Uterus (tissue), 4 donors: ENCODE data around the gene CYP51A1. TPM values are rescaled to one million over a fixed set of nuclear protein-coding genes. Genes with fewer than 3 reads are reported as not detected.
"Not testable (repeated sequence)": the region's sequence is repeated elsewhere in the genome, so short reads cannot be mapped to it uniquely, and the experiment has no call there.

Experiments used
- DNase-seq, 2 donors: peaks; one replicate each; pipeline ENCODE4 v3.0.0-alpha.2; 2019 to 2020
- H3K27ac ChIP-seq, 2 donors: fragments of 200-600 bp; sonication (generic); 1 replicate in 1 of 2; 2 replicates in 1 of 2; pipeline ENCODE4 v1.5.1; 2016 to 2018
- H3K27me3 ChIP-seq, 2 donors: fragments of 200-600 bp; sonication (generic); one replicate each; pipeline ENCODE4 v1.5.1; 2018 to 2019; ENCODE audit warnings: control low read depth in 1 of 2
- H3K36me3 ChIP-seq, 2 donors: fragments of 200-600 bp; sonication (generic); one replicate each; pipeline ENCODE4 v1.5.1; 2019; ENCODE audit warnings: control low read depth in 1 of 2
- H3K4me1 ChIP-seq, 2 donors: fragments of 200-600 bp; sonication (generic); one replicate each; pipeline ENCODE4 v1.5.1; 2018 to 2019; ENCODE audit warnings: control low read depth in 1 of 2
- H3K4me3 ChIP-seq, 2 donors: fragments of 200-600 bp; sonication (generic); 1 replicate in 1 of 2; 2 replicates in 1 of 2; pipeline ENCODE4 v1.5.1; 2018 to 2019; ENCODE audit warnings: mild to moderate bottlenecking in 1 of 2
- H3K9me3 ChIP-seq, 2 donors: fragments of 200-600 bp; sonication (generic); one replicate each; pipeline ENCODE4 v1.5.1; 2019; ENCODE audit warnings: control low read depth in 1 of 2
- CTCF ChIP-seq, 4 experiments: fragments of 200-600 bp in 2 of 4; fragments of 450-650 bp in 2 of 4; sonication (generic) in 2 of 4; IDR thresholded peaks; one replicate each; pipeline ENCODE4 v1.5.1; 2016 to 2019; ENCODE audit warnings: antibody characterized with exemption in 4 of 4, mild to moderate bottlenecking in 2 of 4, moderate library complexity in 1 of 4
- POLR2A ChIP-seq, 2 donors: fragments of 450-650 bp; IDR thresholded peaks; one replicate each; pipeline ENCODE4 v1.6.1; 2016; ENCODE audit warnings: antibody characterized with exemption in 2 of 2, mild to moderate bottlenecking in 1 of 2, moderate library complexity in 1 of 2
- intact Hi-C: fragments of 100-400 bp; cut with DNase I; formaldehyde crosslinking; loops from one replicate; pipeline ENCODE4 v1.15.1; 2023; ENCODE audit warnings: low total_unique reads
- total RNA-seq, 4 donors: library from RNA; depleted of rRNA in 3 of 4; stranded (reverse); fragments of >200 nt in 3 of 4; gene quantifications; one replicate each; pipeline versions ENCODE4 v1.1.0 to v1.2.4, GENCODE V29; 2014 to 2023
- donor health status: DM: yes; HTN: yes; CAD: no.

CYP51A1 gene
- total RNA-seq, 4 donors from 2014 or later = 7.2 to 121 (median 38.3) TPM

GRCh38 chr7:92100534-92100933 is 33.7 kb downstream of the CYP51A1 start:
- no peak for DNase-seq
- intact Hi-C loops = no loop called here
- no peak overlapping the region for H3K4me3 ChIP-seq
- no peak overlapping the region for H3K27ac ChIP-seq
- H3K4me1 ChIP-seq = no peaks in the 10 kb centered on the region
- no peaks in the 10 kb centered on the region for H3K9me3 ChIP-seq
- no peak for TF ChIP-seq CTCF (IDR thresholded peaks at IDR 0.05)
- TF ChIP-seq POLR2A (IDR thresholded peaks at IDR 0.05) = no peak
- H3K36me3 ChIP-seq = no peaks in the 10 kb centered on the region
- no peaks in the 10 kb centered on the region for H3K27me3 ChIP-seq

GRCh38 chr7:92095380-92095779 is 38.9 kb downstream of the CYP51A1 start:
- intact Hi-C loops = no loop called here
- TF ChIP-seq CTCF (IDR thresholded peaks at IDR 0.05) = no peak
- no peak overlapping the region for H3K4me3 ChIP-seq
- no peaks in the 10 kb centered on the region for H3K27me3 ChIP-seq
- no peak overlapping the region for H3K27ac ChIP-seq
- no peaks in the 10 kb centered on the region for H3K36me3 ChIP-seq
- no peaks in the 10 kb centered on the region for H3K4me1 ChIP-seq
- no peaks in the 10 kb centered on the region for H3K9me3 ChIP-seq
- DNase-seq = no peak

GRCh38 chr7:92092210-92092609 is 42.1 kb downstream of the CYP51A1 start:
- no peak overlapping the region for H3K27ac ChIP-seq
- no peaks in the 10 kb centered on the region for H3K4me1 ChIP-seq
- no peaks in the 10 kb centered on the region for H3K9me3 ChIP-seq
- intact Hi-C loops = no loop called here
- TF ChIP-seq POLR2A (IDR thresholded peaks at IDR 0.05) (no peak), CTCF (IDR thresholded peaks at IDR 0.05) (no peak)
- no peaks in the 10 kb centered on the region for H3K27me3 ChIP-seq
- H3K36me3 ChIP-seq = no peaks in the 10 kb centered on the region
- H3K4me3 ChIP-seq = no peak overlapping the region
- DNase-seq = no peak

- no peaks in the 10 kb centered on the region for H3K9me3 ChIP-seq
- no peaks in the 10 kb centered on the region for H3K27me3 ChIP-seq
- DNase-seq = no peak
- no peaks in the 10 kb centered on the region for H3K4me1 ChIP-seq
- no peak overlapping the region for H3K27ac ChIP-seq
- H3K4me3 ChIP-seq = no peak overlapping the region
- TF ChIP-seq POLR2A (IDR thresholded peaks at IDR 0.05) = no peak
- no peak for TF ChIP-seq CTCF (IDR thresholded peaks at IDR 0.05)
- H3K36me3 ChIP-seq = no peaks in the 10 kb centered on the region
- intact Hi-C loops = no loop called here
Observed at GRCh38 chr7:92088266-92088665, 46.0 kb downstream of the CYP51A1 start.

GRCh38 chr7:92083922-92084321 is 50.4 kb downstream of the CYP51A1 start:
- H3K36me3 ChIP-seq, H3K9me3 ChIP-seq, H3K27ac ChIP-seq, H3K4me1 ChIP-seq, H3K4me3 ChIP-seq, DNase-seq, intact Hi-C loops, H3K27me3 ChIP-seq: not testable (repeated sequence)

GRCh38 chr7:92076509-92076908 is 57.8 kb downstream of the CYP51A1 start:
- no peak overlapping the region for H3K4me3 ChIP-seq
- intact Hi-C loops = no loop called here
- H3K27me3 ChIP-seq = no peaks in the 10 kb centered on the region
- no peaks in the 10 kb centered on the region for H3K36me3 ChIP-seq
- no peak overlapping the region for H3K27ac ChIP-seq
- TF ChIP-seq CTCF (IDR thresholded peaks at IDR 0.05) (no peak), POLR2A (IDR thresholded peaks at IDR 0.05) (no peak)
- DNase-seq = no peak
- H3K9me3 ChIP-seq = no peaks in the 10 kb centered on the region
- no peaks in the 10 kb centered on the region for H3K4me1 ChIP-seq
